A673 (cell line): Measurements from ENCODE around the gene PNLIPRP2.

ENCODE experiments used
- CTCF ChIP-seq: fragments of 300-800, 200-600 bp; sonication (generic); conservative IDR thresholded peaks from 2 replicates; pipeline ENCODE4 v1.5.1; 2017; ENCODE audit warnings: low read depth, mild to moderate bottlenecking, antibody characterized with exemption, low read length, moderate library complexity, mixed read lengths
- EZH2 ChIP-seq: fragments of 200-600 bp; sonication (generic); IDR thresholded peaks from 2 replicates; pipeline ENCODE4 v1.6.1; 2017; ENCODE audit warnings: borderline replicate concordance, low read depth, mild to moderate bottlenecking, mixed read lengths, antibody characterized with exemption, low read length; ENCODE audit not compliant: poor library complexity, severe bottlenecking

- TF ChIP-seq CTCF (no peak), EZH2 (no peak)
Observed at GRCh38 chr10:116634126-116634975, 13.6 kb downstream of the PNLIPRP2 start.
